ENCODE results near the gene MRPL45. TPM values are rescaled to one million over a fixed set of nuclear protein-coding genes. Genes with fewer than 3 reads are reported as not detected.

Gene MRPL45
- polyA plus RNA-seq, 1 donor from 2014 or later = 27.5 TPM

GRCh38 chr17:38354466-38354865 lies 57.5 kb downstream of the MRPL45 start:
- peak overlapping the region; percentile 81 for H3K4me2 ChIP-seq (ENCODE audit: low read length)
- H3K9ac ChIP-seq (ENCODE audit: low read length) = no peak overlapping the region
- H3K4me3 ChIP-seq (ENCODE audit: low read length) = peak overlapping the region; percentile 99
- peaks cover 4% of the 10 kb centered on the region for H4K20me1 ChIP-seq (ENCODE audit: insufficient read depth)
- peaks cover 59% of the 10 kb centered on the region for H3K79me2 ChIP-seq (replicated peaks; ENCODE audit: insufficient read depth, low read length)
- TF ChIP-seq TAF1 (IDR thresholded peaks at IDR 0.05; ENCODE audit: low read depth) = no peak
- no peak for TF ChIP-seq EP300 (conservative IDR thresholded peaks at IDR 0.05; ENCODE audit: poor library complexity, severe bottlenecking)
- TF ChIP-seq, protein P1, sequence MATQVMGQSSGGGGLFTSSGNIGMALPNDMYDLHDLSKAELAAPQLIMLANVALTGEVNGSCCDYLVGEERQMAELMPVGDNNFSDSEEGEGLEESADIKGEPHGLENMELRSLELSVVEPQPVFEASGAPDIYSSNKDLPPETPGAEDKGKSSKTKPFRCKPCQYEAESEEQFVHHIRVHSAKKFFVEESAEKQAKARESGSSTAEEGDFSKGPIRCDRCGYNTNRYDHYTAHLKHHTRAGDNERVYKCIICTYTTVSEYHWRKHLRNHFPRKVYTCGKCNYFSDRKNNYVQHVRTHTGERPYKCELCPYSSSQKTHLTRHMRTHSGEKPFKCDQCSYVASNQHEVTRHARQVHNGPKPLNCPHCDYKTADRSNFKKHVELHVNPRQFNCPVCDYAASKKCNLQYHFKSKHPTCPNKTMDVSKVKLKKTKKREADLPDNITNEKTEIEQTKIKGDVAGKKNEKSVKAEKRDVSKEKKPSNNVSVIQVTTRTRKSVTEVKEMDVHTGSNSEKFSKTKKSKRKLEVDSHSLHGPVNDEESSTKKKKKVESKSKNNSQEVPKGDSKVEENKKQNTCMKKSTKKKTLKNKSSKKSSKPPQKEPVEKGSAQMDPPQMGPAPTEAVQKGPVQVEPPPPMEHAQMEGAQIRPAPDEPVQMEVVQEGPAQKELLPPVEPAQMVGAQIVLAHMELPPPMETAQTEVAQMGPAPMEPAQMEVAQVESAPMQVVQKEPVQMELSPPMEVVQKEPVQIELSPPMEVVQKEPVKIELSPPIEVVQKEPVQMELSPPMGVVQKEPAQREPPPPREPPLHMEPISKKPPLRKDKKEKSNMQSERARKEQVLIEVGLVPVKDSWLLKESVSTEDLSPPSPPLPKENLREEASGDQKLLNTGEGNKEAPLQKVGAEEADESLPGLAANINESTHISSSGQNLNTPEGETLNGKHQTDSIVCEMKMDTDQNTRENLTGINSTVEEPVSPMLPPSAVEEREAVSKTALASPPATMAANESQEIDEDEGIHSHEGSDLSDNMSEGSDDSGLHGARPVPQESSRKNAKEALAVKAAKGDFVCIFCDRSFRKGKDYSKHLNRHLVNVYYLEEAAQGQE (IDR thresholded peaks at IDR 0.05; ENCODE audit: borderline replicate concordance) = no peak
- TF ChIP-seq RAD21 (conservative IDR thresholded peaks at IDR 0.05) = no peak
- no peak for TF ChIP-seq POLR2AphosphoS5 (IDR thresholded peaks at IDR 0.05)
- TF ChIP-seq SMC3 (conservative IDR thresholded peaks at IDR 0.05; ENCODE audit: poor library complexity) = no peak
- H3K27ac ChIP-seq (ENCODE audit: low read length) = no peak overlapping the region
- H3K36me3 ChIP-seq (ENCODE audit: insufficient read depth, low read length) = no peaks in the 10 kb centered on the region
- no peaks in the 10 kb centered on the region for H3K27me3 ChIP-seq (ENCODE audit: insufficient read depth, low read depth, low read length)
- no peak overlapping the region for H2AFZ ChIP-seq (ENCODE audit: low read depth, low read length)
- no peaks in the 10 kb centered on the region for H3F3A ChIP-seq (ENCODE audit: insufficient read depth, low read length, poor library complexity, severe bottlenecking)
- no peaks in the 10 kb centered on the region for H3K9me2 ChIP-seq (ENCODE audit: insufficient read depth, low read length)
- H3K9me3 ChIP-seq (ENCODE audit: low read length) = no peaks in the 10 kb centered on the region

GRCh38 chr17:38355251-38355650 lies 58.3 kb downstream of the MRPL45 start:
- Histone ChIP-seq H3K9me2 (ENCODE audit: insufficient read depth, low read length) (no peaks in the 10 kb centered on the region), H2AFZ (ENCODE audit: low read depth, low read length) (no peak overlapping the region), H4K20me1 (ENCODE audit: insufficient read depth) (peaks cover 4% of the 10 kb centered on the region), H3K4me2 (ENCODE audit: low read length) (peak overlapping the region; percentile 81), H3K79me2 (replicated peaks; ENCODE audit: insufficient read depth, low read length) (peaks cover 59% of the 10 kb centered on the region), H3F3A (ENCODE audit: insufficient read depth, low read length, poor library complexity, severe bottlenecking) (no peaks in the 10 kb centered on the region), H3K9ac (ENCODE audit: low read length) (peak overlapping the region; percentile 2), H3K4me3 (ENCODE audit: low read length) (peak overlapping the region; percentile 99), H3K9me3 (ENCODE audit: low read length) (no peaks in the 10 kb centered on the region), H3K36me3 (ENCODE audit: insufficient read depth, low read length) (no peaks in the 10 kb centered on the region), H3K27me3 (ENCODE audit: insufficient read depth, low read depth, low read length) (no peaks in the 10 kb centered on the region), H3K27ac (ENCODE audit: low read length) (no peak overlapping the region)
- no peak for TF ChIP-seq CTCF (IDR thresholded peaks at IDR 0.05; ENCODE audit: poor library complexity, severe bottlenecking)
- no peak for TF ChIP-seq EP300 (conservative IDR thresholded peaks at IDR 0.05; ENCODE audit: poor library complexity, severe bottlenecking)
- no peak for TF ChIP-seq RAD21 (conservative IDR thresholded peaks at IDR 0.05)

DNA sequence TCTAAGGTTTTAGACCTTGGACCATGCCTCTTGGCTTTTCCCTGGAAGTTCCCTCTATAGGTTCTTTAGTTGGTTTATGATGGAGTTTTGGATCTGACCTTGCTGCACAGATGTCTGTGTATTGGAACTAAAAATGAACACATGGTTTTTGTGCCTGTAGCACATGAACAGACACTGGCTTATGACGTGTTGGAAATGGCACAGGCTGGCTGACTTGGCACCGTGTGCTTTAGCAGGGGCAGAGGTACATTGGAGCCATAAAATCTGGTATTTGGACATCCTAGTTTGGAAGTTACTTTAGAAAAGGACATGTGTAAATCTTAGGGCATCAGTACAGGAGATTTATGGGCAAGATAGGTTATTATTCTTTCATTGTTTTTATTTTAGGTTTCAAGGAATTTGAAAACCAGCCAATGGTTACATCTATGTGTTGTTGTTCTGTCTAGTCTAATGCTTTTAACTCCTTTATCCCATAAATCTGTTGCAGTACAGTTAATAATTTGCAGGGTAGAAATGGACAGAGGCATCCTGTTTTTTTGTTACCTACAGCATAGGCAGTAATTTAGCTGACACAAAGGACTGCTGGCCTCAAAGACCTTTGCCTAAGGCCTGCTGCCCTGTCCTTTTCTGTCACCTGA lies 60.6 kb downstream of the MRPL45 start:
- H2AFZ ChIP-seq (ENCODE audit: low read depth, low read length) = no peak overlapping the region
- no peak overlapping the region for H3K4me2 ChIP-seq (ENCODE audit: low read length)
- H3K27me3 ChIP-seq (ENCODE audit: insufficient read depth, low read depth, low read length) = no peaks in the 10 kb centered on the region
- H3K36me3 ChIP-seq (ENCODE audit: insufficient read depth, low read length) = no peaks in the 10 kb centered on the region
- peak overlapping the region; percentile 12 for H3K9ac ChIP-seq (ENCODE audit: low read length)
- peaks cover 4% of the 10 kb centered on the region for H4K20me1 ChIP-seq (ENCODE audit: insufficient read depth)
- no peaks in the 10 kb centered on the region for H3K9me2 ChIP-seq (ENCODE audit: insufficient read depth, low read length)
- peaks cover 64% of the 10 kb centered on the region for H3K79me2 ChIP-seq (replicated peaks; ENCODE audit: insufficient read depth, low read length)
- no peak overlapping the region for H3K27ac ChIP-seq (ENCODE audit: low read length)
- no peaks in the 10 kb centered on the region for H3K9me3 ChIP-seq (ENCODE audit: low read length)
- no peaks in the 10 kb centered on the region for H3F3A ChIP-seq (ENCODE audit: insufficient read depth, low read length, poor library complexity, severe bottlenecking)
- no peak for TF ChIP-seq EP300 (conservative IDR thresholded peaks at IDR 0.05; ENCODE audit: poor library complexity, severe bottlenecking)
- TF ChIP-seq, protein P1 (IDR thresholded peaks at IDR 0.05; ENCODE audit: borderline replicate concordance) = no peak
- TF ChIP-seq CTCF (IDR thresholded peaks at IDR 0.05; ENCODE audit: poor library complexity, severe bottlenecking) = no peak
- TF ChIP-seq EZH2 (IDR thresholded peaks at IDR 0.05; ENCODE audit: borderline replicate concordance, insufficient read depth, low read length, poor library complexity, severe bottlenecking) = no peak
- TF ChIP-seq MXI1 (conservative IDR thresholded peaks at IDR 0.05; ENCODE audit: poor library complexity, severe bottlenecking) = no peak
- no peak for TF ChIP-seq POLR2AphosphoS5 (IDR thresholded peaks at IDR 0.05)
- TF ChIP-seq TAF1 (IDR thresholded peaks at IDR 0.05; ENCODE audit: low read depth) = no peak
- TF ChIP-seq SMC3 (conservative IDR thresholded peaks at IDR 0.05; ENCODE audit: poor library complexity) = no peak
- TF ChIP-seq RAD21 (conservative IDR thresholded peaks at IDR 0.05) = no peak
- H3K4me3 ChIP-seq (ENCODE audit: low read length) = peak overlapping the region; percentile 25

All from neural cell (in vitro differentiated cells).